Islet precursor cell (in vitro differentiated cells): ENCODE measurements around the gene DCDC2C.

Experiments used
- DNase-seq: peaks from one replicate; pipeline ENCODE4 v3.0.0-alpha.2; 2018

Gene DCDC2C

DNA sequence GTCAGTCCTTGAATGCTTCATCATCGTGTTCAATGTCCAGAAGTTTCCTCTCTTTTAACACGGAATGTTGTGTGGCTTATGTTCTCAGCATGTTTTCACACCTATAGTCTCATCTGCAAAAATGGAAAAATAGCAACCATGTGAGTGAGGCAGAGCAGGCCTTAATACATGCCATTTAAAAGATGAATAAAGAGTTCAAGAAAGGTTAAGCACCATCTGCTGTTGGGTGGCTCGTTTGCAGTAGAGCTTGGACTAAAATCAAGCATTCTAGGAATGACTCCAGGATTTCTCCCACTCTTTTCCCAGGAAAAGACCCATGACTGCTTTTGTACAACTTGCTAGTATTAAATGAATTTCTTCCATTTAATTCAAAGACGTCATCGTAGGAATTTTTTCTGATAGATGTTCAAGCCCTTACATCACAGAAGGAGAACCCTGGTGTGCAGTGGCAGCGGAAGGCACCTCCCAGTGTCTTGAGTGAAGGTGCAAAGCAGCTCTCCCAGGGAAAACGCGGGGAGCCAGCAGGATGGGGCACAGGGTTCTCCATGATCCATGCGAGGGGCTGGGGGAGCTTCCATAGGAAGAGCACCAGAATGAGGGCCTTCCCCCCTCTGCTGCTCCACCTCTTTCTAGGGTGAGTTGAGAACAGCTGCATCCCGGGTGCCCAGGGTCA, 9.6 kb downstream of the DCDC2C start:
- no peak for DNase-seq

DNA sequence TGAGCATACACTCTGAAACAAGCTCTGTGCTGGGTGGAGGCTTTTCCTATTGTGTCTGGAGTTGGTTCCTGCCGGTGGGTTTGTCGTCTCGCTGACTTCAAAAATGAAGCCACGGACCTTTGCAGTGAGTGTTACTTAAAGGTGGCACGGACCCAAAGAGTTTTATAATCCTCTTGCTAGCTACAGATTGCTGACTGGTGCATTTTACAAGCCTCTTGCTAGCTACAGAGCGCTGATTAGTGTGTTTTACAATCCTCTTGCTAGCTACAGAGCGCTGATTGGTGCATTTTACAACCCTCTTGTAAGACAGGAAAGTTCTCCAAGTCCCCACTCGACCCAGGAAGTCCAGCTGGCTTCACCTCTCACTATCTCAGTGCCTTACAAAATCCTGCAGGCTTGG, 15.3 kb downstream of the DCDC2C start:
- DNase-seq = no peak

DNA sequence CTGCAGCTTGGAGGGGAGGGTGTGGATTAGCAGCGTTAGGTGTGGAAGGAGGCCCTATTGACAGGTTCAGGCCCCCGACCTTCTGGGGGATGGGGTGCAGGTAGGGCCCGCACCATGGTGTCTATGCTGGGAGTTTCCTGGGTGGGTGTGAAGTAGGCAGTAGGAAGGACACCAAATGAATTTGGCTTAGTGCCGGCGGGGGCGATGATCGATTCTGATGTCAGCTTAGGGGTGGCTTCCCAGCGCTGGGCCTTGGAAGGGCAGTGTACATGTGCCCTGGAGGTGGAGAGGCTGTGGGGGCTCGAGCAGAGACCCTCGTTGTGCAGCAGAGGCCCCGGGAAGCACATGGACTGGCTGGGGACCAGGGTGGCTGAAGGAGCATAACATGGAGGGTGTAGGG, 21.6 kb downstream of the DCDC2C start:
- no peak for DNase-seq

DNA sequence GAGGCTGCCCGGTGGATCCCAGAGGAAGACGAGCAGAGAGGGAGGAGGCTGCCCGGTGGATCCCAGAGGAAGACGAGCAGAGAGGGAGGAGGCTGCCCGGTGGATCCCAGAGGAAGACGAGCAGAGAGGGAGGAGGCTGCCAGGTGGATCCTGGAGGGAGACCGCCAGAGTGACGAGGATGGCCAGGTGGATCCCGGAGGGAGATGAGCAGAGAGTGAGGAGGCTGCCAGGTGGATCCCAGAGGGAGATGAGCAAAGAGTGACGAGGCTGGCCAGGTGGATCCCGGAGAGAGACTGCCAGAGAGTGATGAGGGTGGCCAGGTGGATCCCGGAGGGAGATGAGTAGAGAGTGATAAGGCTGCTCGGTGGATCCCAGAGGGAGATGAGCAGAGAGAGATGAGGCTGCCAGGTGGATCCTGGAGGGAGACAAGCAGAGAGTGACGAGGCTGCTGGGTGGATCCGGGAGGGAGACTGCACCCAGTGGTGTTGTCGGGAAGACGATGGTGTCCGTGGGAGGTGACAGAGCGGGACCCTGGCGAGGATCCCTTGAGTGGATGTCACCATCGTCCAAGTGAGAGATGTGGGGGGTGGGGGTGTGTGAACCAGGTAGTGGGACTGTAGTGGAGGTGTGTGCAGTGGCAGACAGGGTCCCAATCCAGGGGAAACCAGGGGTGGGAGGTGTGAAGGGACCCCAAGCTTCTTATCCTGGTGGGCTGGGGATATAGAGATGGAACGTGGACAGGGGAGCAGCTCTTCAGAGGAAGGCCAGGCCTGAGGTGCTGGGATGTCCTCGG, 22.3 kb downstream of the DCDC2C start:
- DNase-seq = no peak

DNA sequence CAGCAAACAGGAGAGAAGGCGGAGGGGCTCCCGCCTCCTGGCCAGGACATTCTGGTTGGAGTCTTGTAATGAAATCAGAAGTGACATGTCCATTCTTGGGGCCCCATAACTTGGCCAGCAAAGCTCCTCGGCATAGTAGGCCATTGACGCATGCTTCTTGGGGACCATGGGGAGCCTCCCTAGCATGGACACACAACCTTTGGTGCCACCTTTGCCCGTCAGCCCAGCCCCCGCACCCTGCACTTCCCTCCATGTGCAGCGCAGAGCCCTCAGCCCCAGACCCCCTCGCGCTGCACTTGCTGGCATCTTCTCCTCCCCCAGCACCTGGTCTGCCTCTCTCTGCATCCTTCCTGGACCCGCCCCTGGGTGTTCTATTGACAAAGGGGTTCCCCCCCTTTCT, 23.1 kb downstream of the DCDC2C start:
- DNase-seq = no peak

DNA sequence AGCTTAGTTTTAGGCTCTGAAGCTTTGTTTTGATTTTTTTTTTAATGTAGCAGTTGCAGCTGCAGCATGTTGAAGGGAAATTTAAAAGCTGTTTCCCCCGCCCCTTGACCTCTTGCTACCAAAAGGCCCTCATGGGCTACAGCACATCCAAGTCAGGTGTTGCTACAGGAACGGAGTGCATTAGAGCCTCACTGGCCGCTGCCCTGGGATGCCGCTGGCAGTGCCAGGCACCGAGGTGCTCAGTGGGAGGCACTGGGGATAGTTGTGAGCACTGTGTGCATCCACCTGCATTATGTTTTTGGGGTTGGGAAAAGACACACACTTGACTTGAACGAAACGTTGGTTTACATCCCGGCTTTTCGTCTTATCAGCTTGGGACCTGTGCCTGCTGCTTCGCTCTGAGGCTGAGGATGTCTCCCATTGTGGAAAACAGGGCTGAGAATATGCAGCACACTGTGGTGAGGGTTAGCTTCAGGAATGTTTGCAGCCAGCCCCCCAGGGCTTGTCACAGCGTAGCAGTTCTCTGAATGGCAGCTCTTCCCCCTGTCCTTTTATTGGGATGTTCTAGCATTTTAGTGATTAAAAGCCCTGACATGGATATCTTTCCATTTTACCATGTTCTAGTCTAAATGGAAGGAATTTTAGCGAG, 24.1 kb downstream of the DCDC2C start:
- peak; percentile 74 for DNase-seq

DNA sequence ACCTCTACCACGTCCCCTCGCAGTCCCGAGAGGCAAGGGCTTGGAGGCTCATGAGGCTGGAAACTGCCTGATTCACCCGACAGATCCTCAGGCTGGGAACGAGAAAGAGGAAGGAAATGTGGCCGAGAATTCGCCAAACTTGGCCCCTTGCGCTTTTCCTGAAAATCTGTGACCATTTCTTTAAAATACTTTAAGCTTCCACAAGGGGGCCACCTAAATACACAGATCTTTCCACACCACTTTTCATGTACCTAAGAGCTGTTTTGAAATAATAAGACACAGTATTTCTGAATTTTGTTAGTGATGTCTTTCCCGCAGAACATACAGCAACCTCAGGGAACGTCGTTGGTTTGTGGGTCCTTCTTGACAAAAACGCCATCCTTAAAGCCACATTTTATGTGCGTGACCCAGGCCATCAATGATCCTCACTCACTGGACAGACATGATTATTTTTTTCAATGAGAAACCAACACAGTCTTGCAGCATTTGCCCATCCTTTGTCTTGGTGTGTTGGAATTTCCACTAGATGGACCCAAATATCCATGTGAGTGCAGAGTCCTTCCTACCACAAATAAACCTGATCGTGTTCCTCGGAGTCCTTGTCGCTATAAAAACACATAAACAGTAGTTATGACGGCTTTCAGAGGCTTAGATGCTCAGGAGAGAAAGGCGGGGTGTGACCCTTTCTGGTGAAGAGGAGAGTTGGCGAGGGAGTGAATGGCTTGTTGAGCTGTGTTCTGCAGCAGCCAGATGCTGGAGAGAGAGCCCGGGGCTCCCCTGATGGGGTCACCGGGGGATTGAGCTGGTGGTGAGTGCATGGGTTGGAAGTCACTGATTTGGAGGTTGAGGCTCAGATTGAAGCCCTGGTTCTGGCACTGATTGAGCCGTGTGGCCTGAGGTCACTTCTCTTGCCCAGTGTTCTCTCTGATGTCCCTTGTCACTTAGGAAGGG, 25.0 kb downstream of the DCDC2C start:
- DNase-seq = no peak

DNA sequence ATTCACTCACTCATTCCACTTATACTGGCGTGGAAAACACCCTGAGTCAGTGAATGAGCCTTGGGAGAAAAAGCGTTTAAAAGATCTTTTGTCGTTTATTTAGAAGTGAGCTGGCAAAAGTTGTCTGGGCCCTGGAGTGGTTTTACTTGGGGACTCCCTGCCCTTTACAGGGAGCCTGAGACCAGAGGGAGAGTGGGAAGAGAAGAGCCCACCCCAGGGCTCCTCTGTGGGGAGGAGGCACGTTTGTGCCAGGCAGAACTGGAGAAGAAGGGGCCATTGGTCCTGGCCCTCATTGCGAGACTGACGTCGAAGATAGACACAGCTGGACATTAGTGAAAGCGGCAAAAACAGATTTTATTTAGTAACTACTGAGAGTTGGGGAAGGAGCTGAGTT, 25.7 kb downstream of the DCDC2C start:
- peak; percentile 32 for DNase-seq

DNA sequence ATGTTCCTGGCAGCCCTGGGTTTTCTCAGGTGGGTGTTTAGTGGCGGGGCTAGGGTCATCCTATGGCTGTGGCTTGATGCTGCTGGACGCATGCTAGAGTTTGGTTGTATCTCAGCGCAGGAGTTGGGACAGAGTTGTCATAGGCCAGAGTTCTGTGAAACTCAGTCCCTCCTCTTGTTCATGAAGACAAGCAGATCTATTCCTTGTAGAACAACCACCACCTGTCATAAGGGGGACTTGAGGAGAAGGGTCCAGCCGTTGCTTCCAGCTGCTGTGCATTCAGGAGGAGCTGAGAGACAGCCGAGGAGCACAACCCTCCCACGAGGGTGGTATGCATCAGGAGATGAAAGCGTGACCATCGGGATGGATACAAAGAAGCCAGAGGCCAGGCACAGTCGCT, 26.4 kb downstream of the DCDC2C start:
- DNase-seq = peak; percentile 36

DNA sequence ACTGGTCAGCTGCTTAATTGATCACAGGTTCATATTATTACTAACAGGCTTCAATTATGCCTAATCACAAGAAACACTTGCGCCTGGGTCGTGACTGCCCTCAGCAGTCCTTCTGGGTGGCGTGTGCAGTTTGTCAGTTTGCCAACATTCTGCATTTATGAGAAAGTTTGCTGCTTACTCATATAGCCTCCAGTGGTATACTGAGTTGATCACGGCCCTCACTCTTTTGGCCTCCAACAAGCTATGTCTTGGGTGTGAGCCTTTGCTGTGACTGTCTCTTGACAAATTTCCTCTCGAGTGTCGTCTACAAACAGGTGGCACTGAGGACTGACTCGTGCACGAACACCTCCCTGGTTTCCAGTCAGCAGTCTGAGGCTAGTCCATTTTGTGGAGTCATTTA, 27.3 kb downstream of the DCDC2C start:
- no peak for DNase-seq

DNA sequence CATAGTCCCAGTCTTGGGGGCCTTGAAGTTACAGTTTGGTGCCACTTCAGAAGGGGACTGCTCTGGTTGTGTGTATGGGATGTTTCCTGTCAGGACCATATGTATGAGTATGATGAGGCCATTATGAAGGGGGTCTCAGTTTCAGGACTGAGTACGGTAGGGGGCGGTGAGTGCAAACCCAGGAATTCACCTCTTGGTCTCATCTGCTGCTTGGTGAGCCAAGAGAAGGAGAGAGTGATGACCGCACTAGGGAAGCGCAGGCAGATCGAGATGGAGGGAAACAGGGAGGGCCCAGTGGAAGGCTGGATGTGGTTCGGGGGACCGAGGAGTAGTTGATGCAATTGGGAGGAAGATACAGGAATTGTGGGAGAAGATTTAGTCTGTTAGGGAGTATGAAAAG, 28.5 kb downstream of the DCDC2C start:
- no peak for DNase-seq

DNA sequence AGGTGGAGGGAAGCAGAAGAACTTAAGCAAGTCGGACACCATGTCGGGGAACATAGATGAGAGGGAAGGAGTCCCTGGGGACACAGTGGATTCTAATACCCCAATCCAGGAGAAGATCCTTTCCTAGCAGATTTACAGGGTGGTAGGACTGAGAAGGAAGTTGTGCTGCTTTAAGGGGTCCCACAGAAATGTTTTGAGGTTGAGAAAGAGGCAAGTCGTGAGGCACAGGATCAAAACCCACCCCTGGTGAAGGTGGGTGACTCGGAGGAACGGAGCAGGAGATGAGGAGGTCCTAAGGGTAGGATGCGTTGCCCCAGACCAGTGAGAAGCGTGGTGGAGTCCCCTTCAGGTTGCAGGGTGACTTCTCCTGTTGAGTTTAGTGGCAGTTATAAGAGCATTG, 32.7 kb downstream of the DCDC2C start:
- DNase-seq = peak; percentile 22

DNA sequence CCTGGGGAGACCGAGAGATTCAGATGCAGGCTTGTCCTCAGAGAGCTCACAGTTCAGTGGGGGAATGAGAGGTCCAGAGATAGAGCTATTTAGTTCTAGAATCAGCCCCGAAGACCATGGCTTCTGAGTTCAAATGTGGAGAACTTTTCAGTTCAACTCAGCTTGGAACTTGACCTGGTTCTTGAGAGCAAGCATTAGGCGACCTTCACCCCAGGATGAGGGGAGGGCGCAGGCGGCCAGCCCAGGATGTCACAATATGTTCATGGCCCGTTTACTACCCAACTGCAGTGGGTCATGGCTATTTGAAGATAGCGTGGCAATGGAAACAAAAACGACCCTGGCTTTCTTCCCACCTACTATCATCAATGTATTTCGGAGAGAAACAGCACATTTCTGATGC, 33.8 kb downstream of the DCDC2C start:
- DNase-seq = peak; percentile 22

DNA sequence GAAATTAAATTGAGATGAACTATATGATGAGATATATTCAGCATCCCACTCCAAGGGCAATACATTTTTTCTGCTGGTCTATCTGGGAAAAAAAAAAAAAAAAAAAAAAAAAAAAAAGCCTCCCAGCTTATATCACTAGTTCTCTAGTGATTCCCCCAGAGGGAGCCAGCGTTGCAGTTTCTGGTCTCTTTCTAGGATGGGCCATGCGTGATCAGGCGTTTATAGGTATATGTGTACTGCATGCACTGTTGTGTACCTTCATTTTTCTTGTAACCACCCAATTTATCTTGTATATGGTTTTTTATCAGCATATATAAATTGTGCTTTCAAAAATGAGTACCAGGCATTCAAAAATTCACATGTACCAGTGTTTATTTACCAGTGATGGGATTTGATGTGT, 35.1 kb downstream of the DCDC2C start:
- DNase-seq = peak; percentile 69

DNA sequence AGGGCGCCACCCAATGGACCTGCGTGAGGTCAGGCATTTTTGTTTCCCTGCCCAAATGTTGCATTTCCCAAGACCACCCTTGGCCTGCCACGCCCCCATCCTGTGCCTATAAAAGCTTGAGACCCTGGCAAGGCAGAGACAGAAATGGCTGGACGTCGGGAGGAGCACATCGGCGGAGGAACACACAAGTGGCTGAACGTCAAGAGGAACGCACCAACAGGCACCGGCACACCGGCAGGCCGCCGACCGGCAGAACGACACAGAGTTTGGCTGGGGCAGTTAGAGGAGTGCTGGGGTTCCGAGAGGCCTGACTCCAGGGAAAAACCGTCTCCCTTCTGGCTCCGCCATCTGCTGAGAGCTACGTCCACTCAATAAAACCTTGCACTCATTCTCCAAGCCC, 35.9 kb downstream of the DCDC2C start:
- DNase-seq = no peak

DNA sequence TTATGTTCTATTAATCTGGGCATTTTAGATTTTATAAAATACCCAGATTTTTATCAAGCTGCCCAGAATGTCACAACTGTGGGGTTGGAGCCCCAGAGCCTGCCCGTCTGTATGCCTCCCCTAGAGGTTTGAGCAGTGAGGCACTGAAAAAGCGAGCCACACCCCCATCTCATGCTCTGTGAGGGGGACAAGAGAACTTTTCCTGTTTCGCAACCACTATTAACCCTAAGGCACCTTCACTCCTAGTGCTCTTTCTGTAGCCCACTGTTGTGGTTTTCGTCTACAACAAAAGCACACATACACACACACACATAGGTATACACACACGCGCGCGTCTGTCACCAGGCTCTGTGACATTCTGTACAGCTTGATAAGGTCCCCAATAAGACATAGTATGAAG, 38.0 kb downstream of the DCDC2C start:
- no peak for DNase-seq

DNA sequence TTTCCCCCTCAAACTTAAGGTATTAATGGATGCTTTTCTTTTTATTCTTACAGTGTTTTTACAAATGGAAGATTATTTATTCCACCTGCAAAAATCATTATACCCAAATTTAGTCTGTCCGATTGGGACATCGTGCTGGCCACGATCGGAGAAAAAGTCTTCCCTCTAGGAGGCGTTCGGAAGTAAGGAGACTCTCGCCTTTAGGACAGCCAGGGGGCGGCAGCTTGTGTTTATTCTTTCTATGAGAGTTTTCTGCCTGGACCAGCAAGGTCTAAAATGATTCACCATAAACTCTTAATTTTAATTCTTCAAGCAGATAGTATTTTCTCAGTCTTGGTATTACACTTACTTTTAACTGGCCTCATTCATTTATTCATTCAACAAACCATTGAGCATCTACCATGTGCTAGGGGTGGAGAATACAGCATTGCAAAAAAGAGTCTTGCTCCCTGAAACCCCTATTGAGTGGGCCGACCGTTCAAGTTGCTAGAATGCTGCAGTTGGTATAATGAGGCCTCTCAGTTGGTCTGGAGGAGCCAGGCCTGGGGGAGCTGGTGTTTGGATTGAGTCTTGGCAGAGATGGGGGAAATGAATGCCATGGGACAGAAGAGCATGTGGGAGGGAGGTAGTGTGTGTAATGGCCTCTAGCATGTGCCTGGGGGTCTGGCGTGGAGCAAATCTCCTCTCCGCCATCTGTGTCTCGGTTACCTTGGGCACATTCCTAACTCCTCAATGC, 38.7 kb downstream of the DCDC2C start:
- no peak for DNase-seq

DNA sequence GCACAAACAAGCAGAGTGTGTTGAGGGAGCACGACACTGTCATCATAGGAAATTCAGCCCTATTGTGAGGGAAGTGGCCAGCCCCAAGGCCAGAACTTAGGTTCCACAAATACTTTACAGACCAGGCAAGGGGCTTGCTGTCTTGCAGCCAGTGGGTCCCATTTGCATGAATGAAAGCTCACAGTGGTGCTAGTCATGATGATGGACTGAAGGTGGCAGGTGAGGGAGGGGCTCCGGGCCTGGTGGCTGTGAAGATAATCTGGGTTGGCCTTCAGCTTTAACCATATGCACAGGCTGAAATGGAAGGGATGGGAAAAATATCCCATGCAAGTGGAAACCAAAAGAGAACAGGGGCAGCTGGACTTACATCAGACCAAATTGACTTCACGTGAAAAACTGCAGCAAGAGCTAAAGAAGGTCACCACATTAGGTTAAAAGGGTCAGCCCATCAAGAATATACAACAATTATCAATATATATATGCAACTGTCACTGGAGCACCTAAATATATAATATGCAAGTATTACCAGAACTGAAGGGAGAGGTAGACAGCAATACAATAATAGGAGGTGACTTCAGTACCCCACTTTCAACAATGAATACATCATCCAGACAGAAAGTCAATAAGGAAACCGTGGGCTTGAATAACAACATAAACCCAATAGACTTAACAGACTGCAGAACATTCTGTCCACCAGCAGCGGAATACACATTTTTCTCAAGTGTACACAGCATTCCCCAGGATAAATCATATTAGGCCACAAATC, 39.6 kb downstream of the DCDC2C start:
- no peak for DNase-seq

DNA sequence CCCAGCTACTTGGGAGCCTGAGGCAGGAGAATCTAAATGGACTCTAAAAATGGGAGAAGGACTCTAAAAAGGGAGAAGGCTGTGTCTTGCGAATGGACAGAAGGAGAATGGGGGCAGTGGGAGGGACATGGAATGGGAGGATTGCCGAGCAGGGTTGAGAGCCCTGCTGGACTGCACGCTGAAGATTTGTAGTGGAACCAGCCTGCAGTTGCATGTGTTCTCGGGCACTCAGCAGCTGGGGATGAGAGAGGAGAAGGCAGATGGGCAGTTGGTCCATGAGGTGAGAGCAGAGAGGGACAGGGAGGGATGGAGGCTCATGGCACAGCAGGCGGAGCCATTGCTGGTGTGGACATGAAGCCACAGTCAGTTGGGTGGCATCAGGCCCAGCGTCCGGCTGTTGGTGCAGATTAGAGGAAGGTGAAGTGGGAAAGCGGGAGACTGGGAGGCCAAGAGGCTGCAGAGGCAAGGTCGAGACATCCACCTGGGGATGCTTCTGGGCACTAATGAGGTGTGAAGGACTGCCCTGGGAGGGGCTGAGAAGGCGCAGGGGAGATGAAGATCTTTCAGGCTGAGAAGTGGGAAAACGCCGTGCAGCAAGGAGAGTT, 40.7 kb downstream of the DCDC2C start:
- DNase-seq = no peak

DNA sequence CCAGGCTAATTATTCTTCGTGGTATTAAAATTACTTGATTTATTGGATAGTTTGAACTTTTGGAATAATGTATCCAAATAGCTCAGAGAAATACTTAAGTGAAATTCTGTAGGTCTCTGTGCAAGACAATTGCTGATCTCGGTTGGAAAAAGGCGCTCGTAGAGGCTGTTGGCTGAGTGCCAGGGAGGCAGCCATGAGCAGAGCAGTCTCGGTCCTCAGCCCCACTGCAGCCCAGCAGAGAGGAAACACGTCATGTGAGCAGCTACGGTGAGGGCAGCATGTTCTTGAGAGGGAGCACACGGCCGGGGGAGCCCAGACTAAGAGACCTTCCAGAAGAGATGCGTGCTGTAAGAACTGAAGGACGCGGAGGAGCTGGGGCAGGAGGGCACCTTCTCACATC, 42.5 kb downstream of the DCDC2C start:
- no peak for DNase-seq

DNA sequence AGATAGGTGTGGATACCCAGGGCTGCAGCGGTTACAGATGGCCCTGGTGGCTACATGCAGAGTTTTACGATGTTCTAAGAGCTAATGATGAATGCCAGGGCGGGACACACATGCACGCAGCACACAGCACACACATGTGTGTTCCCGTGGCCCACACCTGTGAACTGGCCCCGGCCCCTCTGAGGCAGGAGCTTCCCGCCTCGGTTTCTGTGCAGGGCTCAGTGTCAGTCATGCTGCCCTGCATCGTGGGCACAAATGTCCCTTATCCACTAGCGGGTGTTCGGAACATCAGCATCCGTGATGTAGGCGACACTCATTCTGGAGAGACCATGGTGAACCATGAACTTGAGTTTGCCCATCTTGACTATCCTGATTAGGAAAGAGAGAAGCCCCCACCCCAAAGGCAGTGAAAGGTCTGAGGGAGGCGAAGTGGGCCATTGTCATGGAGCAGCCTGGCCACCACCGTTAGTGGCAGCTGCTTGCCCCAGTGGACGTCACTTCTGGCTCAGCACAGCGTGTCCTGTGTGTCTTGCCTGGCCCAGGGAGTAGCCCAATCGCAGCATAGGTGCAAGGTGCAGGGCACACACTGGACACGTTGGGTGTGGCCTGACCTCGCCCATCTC, 43.8 kb downstream of the DCDC2C start:
- peak; percentile 43 for DNase-seq
